ENCODE data around the gene PRPS1L1.
A peak's percentile ranks its signal among the peaks of the same experiment; 100 is the strongest.

Gene PRPS1L1

GRCh38 chr7:18013936-18014335, 13.7 kb downstream of the PRPS1L1 start:
- no peak for DNase-seq

GRCh38 chr7:18004372-18004771, 23.3 kb downstream of the PRPS1L1 start:
- no peak for DNase-seq

- no peak for DNase-seq
Observed at GRCh38 chr7:18003286-18003994, 24.2 kb downstream of the PRPS1L1 start.

- DNase-seq: no peak
Observed at GRCh38 chr7:17998692-17999091, 29.0 kb downstream of the PRPS1L1 start.

- DNase-seq: no peak
Observed at GRCh38 chr7:17996442-17997223, 31.0 kb downstream of the PRPS1L1 start.

- no peak for DNase-seq
Observed at GRCh38 chr7:17996040-17996439, 31.6 kb downstream of the PRPS1L1 start.

GRCh38 chr7:17994079-17994850, 33.4 kb downstream of the PRPS1L1 start:
- DNase-seq: no peak

GRCh38 chr7:17991866-17992648, 35.6 kb downstream of the PRPS1L1 start:
- peak in 2 of 3 donors; percentile 28 to 36 for DNase-seq

GRCh38 chr7:17990761-17991160, 36.9 kb downstream of the PRPS1L1 start:
- DNase-seq: no peak

GRCh38 chr7:17989546-17989945, 38.1 kb downstream of the PRPS1L1 start:
- DNase-seq: peak; percentile 35 to 53 (median 44)

GRCh38 chr7:17988858-17989257, 38.8 kb downstream of the PRPS1L1 start:
- DNase-seq: no peak

- DNase-seq: no peak
Observed at GRCh38 chr7:17988141-17988540, 39.5 kb downstream of the PRPS1L1 start.

- no peak for DNase-seq
Observed at GRCh38 chr7:17986851-17987250, 40.8 kb downstream of the PRPS1L1 start.

GRCh38 chr7:17985473-17986239, 42.0 kb downstream of the PRPS1L1 start:
- DNase-seq: peak in 1 of 3 donors; percentile 12

GRCh38 chr7:17984288-17984687, 43.4 kb downstream of the PRPS1L1 start:
- DNase-seq: peak in 1 of 3 donors; percentile 18

- DNase-seq: peak; percentile 37 to 86 (median 81)
Observed at GRCh38 chr7:17983221-17984062, 44.2 kb downstream of the PRPS1L1 start.

- DNase-seq: no peak
Observed at GRCh38 chr7:17976952-17977351, 50.7 kb downstream of the PRPS1L1 start.

Measured in suppressor macrophage treated with lipopolysaccharide for 1 hour (primary cell).